Progenitor cell of endocrine pancreas (in vitro differentiated cells): ENCODE results near the gene ANKRD30A. TPM values are rescaled to one million over a fixed set of nuclear protein-coding genes. Genes with fewer than 3 reads are reported as not detected.
"Not testable (repeated sequence)": the region's sequence is repeated elsewhere in the genome, so short reads cannot be mapped to it uniquely, and the experiment has no call there.

Experiments
- DNase-seq: peaks from one replicate; pipeline ENCODE4 v3.0.0; 2021; ENCODE audit warnings: low spot score; ENCODE audit not compliant: unreplicated experiment
- H3K27ac Mint-ChIP-seq: 2 replicates; pipeline ENCODE4 v1.8.0; 2021; ENCODE audit warnings: mild to moderate bottlenecking, moderate library complexity, mixed read lengths
- H3K27me3 Mint-ChIP-seq: 2 replicates; pipeline ENCODE4 v1.8.0; 2021; ENCODE audit warnings: mixed read lengths
- H3K36me3 Mint-ChIP-seq: 2 replicates; pipeline ENCODE4 v1.8.0; 2022; ENCODE audit warnings: mixed read lengths; ENCODE audit not compliant: insufficient read depth
- H3K4me1 Mint-ChIP-seq: 2 replicates; pipeline ENCODE4 v1.8.0; 2021; ENCODE audit warnings: low read depth, mixed read lengths
- H3K4me3 Mint-ChIP-seq: 2 replicates; pipeline ENCODE4 v1.8.0; 2021; ENCODE audit warnings: low read depth, mild to moderate bottlenecking, moderate library complexity, mixed read lengths
- H3K9me3 Mint-ChIP-seq: 2 replicates; pipeline ENCODE4 v1.8.0; 2021; ENCODE audit warnings: low read depth, mixed read lengths
- long read RNA-seq: library from polyadenylated mRNA; unstranded; transcript quantifications from one replicate; pipeline ENCODE4 v2.0.0, GENCODE V29; 2020
- total RNA-seq: library from RNA; stranded (reverse); gene quantifications from 2 replicates; pipeline ENCODE4 v1.2.1, GENCODE V29; 2021
- TF ChIP-seq, protein P1 (sequence below): fragments of 200-600 bp; sonication (generic); IDR thresholded peaks from one replicate; pipeline ENCODE4 v1.5.0; 2021; ENCODE audit warnings: antibody characterized with exemption, mild to moderate bottlenecking; ENCODE audit not compliant: unreplicated experiment

Gene ANKRD30A, protein sequence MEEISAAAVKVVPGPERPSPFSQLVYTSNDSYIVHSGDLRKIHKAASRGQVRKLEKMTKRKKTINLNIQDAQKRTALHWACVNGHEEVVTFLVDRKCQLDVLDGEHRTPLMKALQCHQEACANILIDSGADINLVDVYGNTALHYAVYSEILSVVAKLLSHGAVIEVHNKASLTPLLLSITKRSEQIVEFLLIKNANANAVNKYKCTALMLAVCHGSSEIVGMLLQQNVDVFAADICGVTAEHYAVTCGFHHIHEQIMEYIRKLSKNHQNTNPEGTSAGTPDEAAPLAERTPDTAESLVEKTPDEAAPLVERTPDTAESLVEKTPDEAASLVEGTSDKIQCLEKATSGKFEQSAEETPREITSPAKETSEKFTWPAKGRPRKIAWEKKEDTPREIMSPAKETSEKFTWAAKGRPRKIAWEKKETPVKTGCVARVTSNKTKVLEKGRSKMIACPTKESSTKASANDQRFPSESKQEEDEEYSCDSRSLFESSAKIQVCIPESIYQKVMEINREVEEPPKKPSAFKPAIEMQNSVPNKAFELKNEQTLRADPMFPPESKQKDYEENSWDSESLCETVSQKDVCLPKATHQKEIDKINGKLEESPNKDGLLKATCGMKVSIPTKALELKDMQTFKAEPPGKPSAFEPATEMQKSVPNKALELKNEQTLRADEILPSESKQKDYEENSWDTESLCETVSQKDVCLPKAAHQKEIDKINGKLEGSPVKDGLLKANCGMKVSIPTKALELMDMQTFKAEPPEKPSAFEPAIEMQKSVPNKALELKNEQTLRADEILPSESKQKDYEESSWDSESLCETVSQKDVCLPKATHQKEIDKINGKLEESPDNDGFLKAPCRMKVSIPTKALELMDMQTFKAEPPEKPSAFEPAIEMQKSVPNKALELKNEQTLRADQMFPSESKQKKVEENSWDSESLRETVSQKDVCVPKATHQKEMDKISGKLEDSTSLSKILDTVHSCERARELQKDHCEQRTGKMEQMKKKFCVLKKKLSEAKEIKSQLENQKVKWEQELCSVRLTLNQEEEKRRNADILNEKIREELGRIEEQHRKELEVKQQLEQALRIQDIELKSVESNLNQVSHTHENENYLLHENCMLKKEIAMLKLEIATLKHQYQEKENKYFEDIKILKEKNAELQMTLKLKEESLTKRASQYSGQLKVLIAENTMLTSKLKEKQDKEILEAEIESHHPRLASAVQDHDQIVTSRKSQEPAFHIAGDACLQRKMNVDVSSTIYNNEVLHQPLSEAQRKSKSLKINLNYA (N-terminal part only)
- not detected in 2 replicates for total RNA-seq
- long read RNA-seq = 0 reads

DNA sequence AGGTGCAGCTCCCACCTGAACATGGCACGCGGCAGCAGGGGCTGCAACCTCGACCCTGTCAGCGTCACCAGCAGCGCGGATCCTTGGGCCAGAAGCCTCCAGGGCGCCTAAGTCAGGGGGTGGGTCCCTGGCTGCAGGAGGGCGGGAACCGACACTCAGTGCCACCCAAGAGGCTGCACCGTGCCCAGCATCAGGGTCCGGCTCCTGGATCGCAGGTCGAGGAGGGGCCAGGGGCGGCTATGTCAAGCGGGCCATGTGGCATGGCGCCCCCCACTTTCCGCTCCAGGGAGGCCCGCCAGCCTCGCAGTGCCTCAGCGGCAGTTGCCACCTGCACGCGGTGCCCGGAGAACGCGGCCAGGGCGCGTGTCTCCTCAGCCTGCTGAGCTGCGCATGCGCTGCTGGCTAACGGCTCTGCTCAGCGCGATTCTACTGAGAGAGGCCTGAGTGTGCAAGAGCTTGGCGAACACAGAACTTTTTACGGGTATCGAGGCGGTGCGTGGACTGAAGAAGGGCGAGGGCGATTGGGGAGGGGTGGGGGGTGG, at the start of gene ANKRD30A:
Gene ANKRD30A, plus strand, starts transcription at position 408 of the 542 bp plus-strand sequence. CDS start 190 bp downstream, outside the sequence.
- Mint-ChIP-seq H3K36me3 (no peaks in the 10 kb centered on the region), H3K4me3 (no peak within 1 kb of the TSS), H3K27ac (no peak within 1 kb of the TSS), H3K4me1 (no peaks in the 10 kb centered on the region), H3K27me3 (no peaks in the 10 kb centered on the region), H3K9me3 (peaks cover 7% of the 10 kb centered on the region)
- DNase-seq = no peak
- TF ChIP-seq, protein P1, sequence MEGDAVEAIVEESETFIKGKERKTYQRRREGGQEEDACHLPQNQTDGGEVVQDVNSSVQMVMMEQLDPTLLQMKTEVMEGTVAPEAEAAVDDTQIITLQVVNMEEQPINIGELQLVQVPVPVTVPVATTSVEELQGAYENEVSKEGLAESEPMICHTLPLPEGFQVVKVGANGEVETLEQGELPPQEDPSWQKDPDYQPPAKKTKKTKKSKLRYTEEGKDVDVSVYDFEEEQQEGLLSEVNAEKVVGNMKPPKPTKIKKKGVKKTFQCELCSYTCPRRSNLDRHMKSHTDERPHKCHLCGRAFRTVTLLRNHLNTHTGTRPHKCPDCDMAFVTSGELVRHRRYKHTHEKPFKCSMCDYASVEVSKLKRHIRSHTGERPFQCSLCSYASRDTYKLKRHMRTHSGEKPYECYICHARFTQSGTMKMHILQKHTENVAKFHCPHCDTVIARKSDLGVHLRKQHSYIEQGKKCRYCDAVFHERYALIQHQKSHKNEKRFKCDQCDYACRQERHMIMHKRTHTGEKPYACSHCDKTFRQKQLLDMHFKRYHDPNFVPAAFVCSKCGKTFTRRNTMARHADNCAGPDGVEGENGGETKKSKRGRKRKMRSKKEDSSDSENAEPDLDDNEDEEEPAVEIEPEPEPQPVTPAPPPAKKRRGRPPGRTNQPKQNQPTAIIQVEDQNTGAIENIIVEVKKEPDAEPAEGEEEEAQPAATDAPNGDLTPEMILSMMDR = no peak

- H3K36me3 Mint-ChIP-seq, H3K27ac Mint-ChIP-seq, H3K4me3 Mint-ChIP-seq, H3K4me1 Mint-ChIP-seq, H3K27me3 Mint-ChIP-seq, DNase-seq: not testable (repeated sequence)
- H3K9me3 Mint-ChIP-seq = peaks cover 55% of the 10 kb centered on the region
Measured at GRCh38 chr10:37076083-37076482, 49.3 kb upstream of the ANKRD30A start.

DNA sequence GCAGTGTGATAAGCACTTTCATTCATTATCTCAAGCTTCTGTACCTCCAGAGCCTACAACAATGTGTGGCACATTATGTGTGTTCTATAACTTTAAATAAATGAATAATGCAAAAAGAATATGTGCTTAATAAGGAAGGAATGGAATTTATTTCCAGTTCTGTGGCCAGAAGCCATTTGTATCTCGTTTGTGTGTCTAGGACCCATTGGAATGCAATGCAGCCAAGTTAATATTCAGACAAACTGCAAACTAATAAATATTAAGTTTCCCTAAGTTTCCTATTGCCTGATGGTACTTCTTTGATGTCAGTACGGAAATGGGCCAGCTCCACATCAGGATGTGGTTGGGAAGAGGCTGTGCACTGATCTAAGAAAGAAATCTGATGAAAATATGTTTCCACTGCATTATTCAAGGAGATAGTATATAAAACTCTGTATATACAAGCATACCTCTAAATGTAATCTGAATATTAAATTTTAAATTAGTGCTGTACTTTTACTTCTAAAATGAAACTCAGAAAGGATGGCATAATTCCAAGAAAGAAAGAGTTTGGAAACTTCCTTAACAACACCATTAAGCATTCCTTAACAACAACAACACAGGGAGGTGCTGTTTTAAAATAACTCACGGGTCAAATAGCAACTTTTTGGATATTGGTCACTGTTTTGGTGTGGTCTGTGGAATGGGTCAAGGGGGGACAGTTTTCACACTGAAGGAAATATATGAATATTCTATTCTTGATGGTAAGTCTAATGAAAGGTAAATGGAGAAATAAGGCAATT, 29.4 kb upstream of the ANKRD30A start:
- peaks cover 5% of the 10 kb centered on the region for H3K36me3 Mint-ChIP-seq
- TF ChIP-seq, protein P1 = no peak
- no peak overlapping the region for H3K27ac Mint-ChIP-seq
- H3K4me3 Mint-ChIP-seq = no peak overlapping the region
- peaks cover 81% of the 10 kb centered on the region for H3K9me3 Mint-ChIP-seq
- no peaks in the 10 kb centered on the region for H3K27me3 Mint-ChIP-seq
- H3K4me1 Mint-ChIP-seq = no peaks in the 10 kb centered on the region
- DNase-seq = no peak

DNA sequence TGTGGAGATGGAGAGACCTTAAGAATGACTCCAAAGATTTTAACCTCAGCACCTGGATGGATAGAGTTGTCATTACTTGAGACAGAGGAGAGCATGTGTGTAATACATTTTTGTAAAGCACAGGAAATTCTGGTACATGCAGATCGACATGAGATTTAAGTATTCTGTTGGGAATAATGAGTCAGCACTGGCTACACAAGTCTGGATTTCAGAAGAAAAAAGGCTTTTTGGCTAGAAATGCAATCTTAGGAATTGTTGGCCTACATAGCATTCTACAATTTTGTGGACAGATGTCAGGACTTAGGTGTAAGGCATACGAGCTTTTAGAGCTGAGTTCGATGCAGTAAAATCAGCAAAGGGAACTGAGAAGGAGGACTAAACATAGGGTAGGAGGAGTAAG, 24.1 kb upstream of the ANKRD30A start:
- no peak overlapping the region for H3K4me3 Mint-ChIP-seq
- H3K36me3 Mint-ChIP-seq = peaks cover 2% of the 10 kb centered on the region
- H3K4me1 Mint-ChIP-seq = no peaks in the 10 kb centered on the region
- DNase-seq = no peak
- no peak overlapping the region for H3K27ac Mint-ChIP-seq
- peaks cover 69% of the 10 kb centered on the region for H3K9me3 Mint-ChIP-seq
- H3K27me3 Mint-ChIP-seq = no peaks in the 10 kb centered on the region
- TF ChIP-seq, protein P1 = no peak

DNA sequence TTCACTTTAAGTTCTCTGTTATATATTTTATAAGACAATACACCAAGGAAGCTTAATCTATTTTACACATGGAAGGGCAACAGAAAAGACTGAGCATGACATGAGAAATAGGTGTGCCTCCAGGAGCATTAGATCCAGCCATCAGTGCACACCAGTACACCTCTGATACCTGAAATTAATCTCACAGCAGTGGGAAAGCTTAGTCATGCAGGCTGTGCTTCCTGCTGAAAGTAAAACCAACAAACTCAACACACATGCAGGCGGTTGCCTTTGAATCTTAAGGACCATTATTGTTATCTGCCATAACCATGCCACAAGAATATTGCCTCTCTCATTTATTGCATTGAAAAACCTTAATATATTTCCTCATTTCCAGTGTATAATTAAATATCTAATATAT, 16.4 kb upstream of the ANKRD30A start:
- Mint-ChIP-seq H3K9me3 (peaks cover 45% of the 10 kb centered on the region), H3K36me3 (peaks cover 2% of the 10 kb centered on the region), H3K27ac (no peak overlapping the region), H3K4me1 (no peaks in the 10 kb centered on the region), H3K27me3 (no peaks in the 10 kb centered on the region), H3K4me3 (no peak overlapping the region)
- DNase-seq = no peak
- TF ChIP-seq, protein P1 = no peak
